GM18858 (cell line): ENCODE data around the gene ADORA2B.

ENCODE experiments used
- ATAC-seq: cut with Tn5 transposase; IDR thresholded peaks from one replicate; pipeline ENCODE4 v1.9.1; 2021; ENCODE audit not compliant: unreplicated experiment

ADORA2B gene

GRCh38 chr17:15952916-15953790 is 8.2 kb downstream of the ADORA2B start:
- ATAC-seq = no peak

DNA sequence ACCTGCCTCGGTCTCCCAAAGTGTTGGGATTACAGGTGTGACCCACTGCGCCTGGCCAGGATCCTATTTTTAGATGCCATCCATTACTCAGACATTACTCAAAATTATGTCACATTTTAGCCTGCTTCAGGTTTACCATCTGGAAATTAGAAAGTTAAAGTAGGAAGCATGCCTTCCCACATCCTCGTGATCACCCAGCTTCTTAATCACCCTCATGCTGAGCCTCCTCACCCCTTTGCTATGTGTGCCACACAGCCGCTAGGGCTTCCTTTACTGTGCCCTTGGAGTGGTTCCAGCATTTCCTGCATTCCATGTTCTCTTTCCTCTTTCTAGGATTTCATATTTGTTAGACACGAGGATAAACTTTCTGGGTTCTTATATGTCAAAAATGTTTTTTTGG is 9.3 kb downstream of the ADORA2B start:
- no peak for ATAC-seq

- no peak for ATAC-seq
Observed at GRCh38 chr17:15955793-15956541, 11.0 kb downstream of the ADORA2B start.

GRCh38 chr17:15957206-15957605 is 12.3 kb downstream of the ADORA2B start:
- no peak for ATAC-seq

DNA sequence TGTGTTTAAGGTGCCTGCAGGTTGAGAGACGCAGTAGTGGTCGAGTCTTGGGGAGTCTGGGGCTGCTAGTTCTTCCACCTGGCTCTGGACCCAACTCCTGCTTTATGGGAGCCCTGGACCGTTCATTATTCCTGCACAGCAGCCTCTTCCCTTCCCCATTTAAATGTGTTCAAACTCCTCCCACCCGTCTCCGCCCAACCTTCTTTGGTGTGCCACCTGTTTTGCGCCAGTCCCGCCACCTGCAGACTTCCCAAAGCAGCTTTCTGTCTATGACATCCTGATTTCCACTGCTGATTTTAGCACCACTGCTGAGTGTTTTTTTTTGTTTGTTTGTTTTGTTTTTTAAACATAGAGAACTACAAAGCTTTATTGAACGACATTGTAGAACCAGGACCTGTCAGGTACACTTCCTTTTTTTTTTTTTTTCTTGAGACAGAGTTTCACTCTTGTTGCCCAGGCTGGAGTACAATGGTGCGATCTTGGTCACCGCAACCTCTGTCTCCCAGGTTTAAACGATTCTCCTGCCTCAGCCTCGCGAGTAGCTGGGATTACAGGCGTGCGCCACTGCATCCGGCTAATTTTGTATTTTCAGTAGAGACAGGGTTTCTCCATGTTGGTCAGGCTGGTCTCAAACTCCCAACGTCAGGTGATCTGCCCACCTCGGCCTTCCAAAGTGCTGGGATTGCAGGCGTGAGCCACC is 12.8 kb downstream of the ADORA2B start:
- ATAC-seq = no peak

GRCh38 chr17:15958484-15958854 is 13.5 kb downstream of the ADORA2B start:
- ATAC-seq = no peak

GRCh38 chr17:15963670-15964110 is 18.8 kb downstream of the ADORA2B start:
- ATAC-seq = no peak

DNA sequence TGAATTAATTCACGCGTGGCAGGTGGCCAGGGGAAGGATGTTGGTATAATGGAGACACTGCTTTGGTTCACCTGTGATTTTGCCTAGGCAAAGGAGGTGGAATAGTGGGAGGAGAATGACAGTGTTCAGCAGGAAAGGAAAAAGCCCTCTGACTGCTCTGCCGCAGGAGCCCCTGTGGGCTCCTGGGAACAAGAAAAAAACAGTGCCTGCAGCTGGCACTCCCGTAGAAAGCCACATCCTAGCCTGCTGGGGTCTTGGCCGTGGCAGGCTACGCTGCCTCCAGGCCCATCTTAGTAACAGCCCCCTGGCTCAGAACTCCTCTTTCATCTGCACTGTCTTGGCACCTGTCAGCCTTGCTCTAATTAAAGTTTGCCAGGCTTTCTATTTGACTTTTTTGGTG is 20.6 kb downstream of the ADORA2B start:
- ATAC-seq = no peak

DNA sequence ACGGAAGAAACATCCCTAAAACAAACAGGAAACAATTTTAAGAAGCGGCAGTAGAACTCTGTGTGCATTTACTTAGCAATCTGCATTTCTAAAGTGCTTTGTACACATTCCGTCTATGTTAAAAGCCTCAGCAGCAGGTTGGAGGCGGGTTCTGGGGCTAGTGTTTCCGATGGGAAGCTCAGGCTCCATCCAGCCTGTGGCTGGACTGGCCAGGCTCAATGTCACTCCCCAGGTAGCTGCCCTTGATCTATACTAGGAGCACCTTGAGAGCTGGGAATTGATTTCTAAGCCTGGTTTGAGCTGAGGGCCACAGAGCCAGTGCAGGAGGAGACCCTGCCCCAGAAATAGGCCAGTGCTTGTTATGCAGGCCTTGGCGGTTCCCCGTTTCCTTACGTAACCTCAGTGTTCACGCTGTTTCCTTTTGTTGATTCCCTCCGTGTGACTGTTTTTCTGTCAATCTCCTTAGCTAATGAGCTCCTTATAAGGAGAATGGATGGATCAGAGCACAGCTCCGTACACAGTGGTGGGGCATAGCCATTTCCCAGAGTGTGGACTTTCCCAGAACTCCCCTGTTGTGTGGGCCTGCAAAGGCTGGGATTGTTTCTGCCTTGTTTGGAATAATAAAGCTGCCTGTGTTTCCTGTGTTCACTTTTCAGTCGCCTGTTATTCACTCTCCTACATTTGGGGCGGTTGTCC is 21.4 kb downstream of the ADORA2B start:
- no peak for ATAC-seq

- no peak for ATAC-seq
Observed at GRCh38 chr17:15966879-15967248, 21.9 kb downstream of the ADORA2B start.

GRCh38 chr17:15967706-15968399 is 22.9 kb downstream of the ADORA2B start:
- no peak for ATAC-seq

DNA sequence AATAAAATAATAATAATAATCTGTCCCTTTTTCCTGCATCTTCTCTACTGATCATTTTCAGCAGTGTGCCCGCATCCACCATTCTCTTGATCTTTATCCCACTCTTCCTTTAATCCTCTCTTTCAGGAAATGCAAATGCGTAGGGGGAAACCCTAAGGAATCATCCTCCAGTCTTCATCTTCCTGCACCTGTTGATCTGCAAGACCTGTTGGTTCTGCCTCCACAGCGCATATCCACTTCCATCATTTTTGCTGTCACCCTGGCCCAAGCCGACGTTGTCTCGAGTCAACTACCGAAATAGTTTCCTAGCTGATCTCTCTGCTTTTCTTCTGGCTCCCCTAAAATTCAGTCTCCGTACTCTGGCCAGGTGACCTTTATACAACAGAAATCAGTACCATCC is 24.5 kb downstream of the ADORA2B start:
- ATAC-seq = no peak

DNA sequence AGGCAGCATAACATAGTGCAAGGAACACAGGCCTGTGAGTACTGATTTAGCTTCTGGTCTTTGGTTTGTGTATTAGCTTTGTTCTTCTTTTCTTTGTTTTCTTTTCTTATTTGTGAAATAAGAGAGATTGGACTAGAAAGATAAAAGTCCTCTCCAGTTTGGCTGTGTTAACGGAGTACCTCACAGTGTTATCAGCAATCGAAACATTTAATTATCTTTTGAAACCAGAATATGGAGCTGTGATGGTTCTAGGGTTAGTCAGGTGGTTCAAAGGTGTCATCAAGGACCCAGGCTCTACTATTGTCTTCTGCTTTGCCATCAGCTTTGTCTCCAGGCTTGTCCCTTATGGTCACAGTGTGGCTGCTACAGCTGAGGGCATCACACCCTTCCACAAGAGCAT is 25.6 kb downstream of the ADORA2B start:
- ATAC-seq = no peak

DNA sequence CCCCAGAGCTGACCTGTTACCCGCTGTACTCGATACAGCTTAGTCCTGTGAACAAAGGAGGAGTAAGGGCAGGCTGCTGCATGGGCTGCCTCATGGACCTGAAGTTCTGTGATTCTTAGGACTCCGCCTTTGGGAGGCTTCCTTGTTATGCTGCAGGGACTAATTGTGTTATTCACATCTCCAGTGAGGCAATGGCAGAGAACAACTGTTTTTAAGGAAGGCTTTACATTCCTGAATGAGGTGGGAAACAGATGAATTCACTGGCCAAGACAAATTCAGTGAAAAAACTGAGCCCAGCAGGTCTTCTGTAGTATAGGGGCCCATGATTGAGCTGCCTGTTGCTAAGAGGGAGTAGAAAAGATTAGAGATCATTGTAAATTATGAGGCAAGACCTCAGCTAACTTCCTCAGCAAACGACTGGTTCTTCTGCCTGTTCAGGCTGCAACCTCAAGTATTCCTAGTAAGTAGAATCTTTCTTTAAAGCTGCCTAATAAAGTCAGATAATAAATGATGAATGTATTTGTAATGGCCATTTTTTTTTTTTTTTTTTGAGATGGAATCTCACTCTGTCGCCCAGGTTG is 26.3 kb downstream of the ADORA2B start:
- no peak for ATAC-seq

GRCh38 chr17:15971882-15972281 is 27.0 kb downstream of the ADORA2B start:
- ATAC-seq = no peak

GRCh38 chr17:15972497-15972951 is 27.6 kb downstream of the ADORA2B start:
- no peak for ATAC-seq

- ATAC-seq = no peak
Observed at GRCh38 chr17:15973016-15973415, 28.1 kb downstream of the ADORA2B start.

DNA sequence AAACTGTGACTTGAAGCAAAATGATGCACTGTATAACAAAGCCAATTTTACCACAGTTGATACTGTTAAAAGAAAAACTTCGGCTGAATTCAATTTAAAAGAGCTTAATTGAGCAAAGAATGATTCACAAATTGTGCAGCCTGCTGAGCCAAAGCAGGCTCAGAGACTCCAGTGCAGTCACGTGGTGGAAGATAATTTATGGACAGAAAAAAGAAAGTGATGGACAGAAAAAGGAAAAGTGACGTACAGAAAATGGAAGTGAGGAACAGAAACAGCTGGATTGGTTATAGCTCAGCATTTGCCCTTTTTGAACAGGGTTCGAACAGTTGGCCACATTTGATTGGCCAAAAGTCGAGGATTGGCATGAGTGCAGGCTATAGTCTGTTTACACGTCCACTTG is 28.9 kb downstream of the ADORA2B start:
- ATAC-seq = no peak

- no peak for ATAC-seq
Observed at GRCh38 chr17:15977894-15978293, 33.0 kb downstream of the ADORA2B start.

GRCh38 chr17:15978606-15979005 is 33.7 kb downstream of the ADORA2B start:
- ATAC-seq = no peak
